Mesodermal cell (in vitro differentiated cells): ENCODE results near the gene PCLO.

Experiments used
- H3K27ac ChIP-seq: 2 replicates; pipeline ENCODE4 v1.7.0; 2013; ENCODE audit warnings: mild to moderate bottlenecking, low read depth, low read length, moderate library complexity; ENCODE audit not compliant: severe bottlenecking
- H3K36me3 ChIP-seq: 2 replicates; pipeline ENCODE4 v1.7.1; 2013; ENCODE audit warnings: mild to moderate bottlenecking, low read length, moderate library complexity; ENCODE audit not compliant: control insufficient read depth, insufficient read depth
- H3K4me1 ChIP-seq: one replicate; pipeline ENCODE4 v1.7.1; 2013; ENCODE audit warnings: mild to moderate bottlenecking, low read length; ENCODE audit not compliant: insufficient read depth, control insufficient read depth, poor library complexity, severe bottlenecking
- H3K4me3 ChIP-seq: 2 replicates; pipeline ENCODE4 v1.7.0; 2013; ENCODE audit warnings: low read length, control low read depth, mild to moderate bottlenecking; ENCODE audit not compliant: insufficient read depth, poor library complexity, severe bottlenecking; ENCODE audit errors: extremely low read depth
- H3K9me3 ChIP-seq: 2 replicates; pipeline ENCODE4 v1.7.1; 2013; ENCODE audit warnings: mild to moderate bottlenecking, low read length, moderate library complexity; ENCODE audit not compliant: control insufficient read depth
- WGBS, 2 experiments: methylation state at CpG; one replicate each; pipeline ENCODE4 v1.1.5; 2013; ENCODE audit warnings: missing lambda C conversion rate in 2 of 2; ENCODE audit not compliant: insufficient coverage in 2 of 2; 5-methylcytosine and 5-hydroxymethylcytosine counted together

The PCLO gene

GRCh38 chr7:83142365-83142764 lies 20.3 kb downstream of the PCLO start:
- H3K36me3 ChIP-seq = no peaks in the 10 kb centered on the region
- 75 to 90% methylated on average over 1 to 2 of the region's 2 CpGs for WGBS, 2 experiments
- no peak overlapping the region for H3K4me3 ChIP-seq
- no peaks in the 10 kb centered on the region for H3K4me1 ChIP-seq
- no peak overlapping the region for H3K27ac ChIP-seq
- no peaks in the 10 kb centered on the region for H3K9me3 ChIP-seq

- WGBS, 2 experiments = 90 to 92% methylated on average over 2 of the region's 3 CpGs
- Histone ChIP-seq H3K9me3 (no peaks in the 10 kb centered on the region), H3K27ac (no peak overlapping the region), H3K4me3 (no peak overlapping the region), H3K4me1 (no peaks in the 10 kb centered on the region), H3K36me3 (no peaks in the 10 kb centered on the region)
Observed at GRCh38 chr7:83141927-83142326, 20.8 kb downstream of the PCLO start.

- Histone ChIP-seq H3K4me3 (no peak overlapping the region), H3K36me3 (peaks cover 7% of the 10 kb centered on the region), H3K4me1 (peaks cover 3% of the 10 kb centered on the region), H3K27ac (no peak overlapping the region), H3K9me3 (no peaks in the 10 kb centered on the region)
- WGBS, 2 experiments = 100% methylated on average over 2 of the region's 5 CpGs; no CpG with 5 or more reads in 1 of the 2 experiments
Observed at GRCh38 chr7:83130623-83131545, 31.8 kb downstream of the PCLO start.

GRCh38 chr7:83130191-83130590 lies 32.5 kb downstream of the PCLO start:
- no peak overlapping the region for H3K27ac ChIP-seq
- 91 to 97% methylated on average over 2 to 4 of the region's 5 CpGs for WGBS, 2 experiments
- H3K36me3 ChIP-seq = peaks cover 7% of the 10 kb centered on the region
- no peak overlapping the region for H3K4me3 ChIP-seq
- peaks cover 3% of the 10 kb centered on the region for H3K4me1 ChIP-seq
- H3K9me3 ChIP-seq = no peaks in the 10 kb centered on the region

GRCh38 chr7:83119494-83119893 lies 43.2 kb downstream of the PCLO start:
- H3K4me3 ChIP-seq = no peak overlapping the region
- peak overlapping the region; percentile 69 for H3K27ac ChIP-seq
- no CpG with 5 or more reads among the region's 2 CpGs for WGBS, 2 experiments
- H3K36me3 ChIP-seq = no peaks in the 10 kb centered on the region
- H3K4me1 ChIP-seq = no peaks in the 10 kb centered on the region
- peaks cover 17% of the 10 kb centered on the region for H3K9me3 ChIP-seq

GRCh38 chr7:83119026-83119382 lies 43.7 kb downstream of the PCLO start:
- no peaks in the 10 kb centered on the region for H3K4me1 ChIP-seq
- H3K36me3 ChIP-seq = no peaks in the 10 kb centered on the region
- 0 to 17% methylated on average over 1 of the region's 1 CpG for WGBS, 2 experiments

GRCh38 chr7:83118347-83119025 lies 44.2 kb downstream of the PCLO start:
- Histone ChIP-seq H3K36me3 (no peaks in the 10 kb centered on the region), H3K4me1 (no peaks in the 10 kb centered on the region), H3K9me3 (peaks cover 13% of the 10 kb centered on the region), H3K27ac (no peak overlapping the region), H3K4me3 (no peak overlapping the region)
- WGBS, 2 experiments = no CpG with 5 or more reads among the region's 3 CpGs

More at GRCh38 chr7:83119026-83119382, 43.7 kb downstream of the PCLO start:
- Histone ChIP-seq H3K4me3 (no peak overlapping the region), H3K27ac (peak overlapping the region; percentile 69), H3K9me3 (peaks cover 13% of the 10 kb centered on the region)

- Histone ChIP-seq H3K36me3 (no peaks in the 10 kb centered on the region), H3K4me1 (no peaks in the 10 kb centered on the region), H3K4me3 (no peak overlapping the region), H3K9me3 (peaks cover 7% of the 10 kb centered on the region), H3K27ac (no peak overlapping the region)
- WGBS, 2 experiments = no CpG with 5 or more reads among the region's 2 CpGs
Observed at GRCh38 chr7:83117466-83117865, 45.2 kb downstream of the PCLO start.

- H3K36me3 ChIP-seq = no peaks in the 10 kb centered on the region
- WGBS, 2 experiments = 43 to 50% methylated on average over 1 of the region's 2 CpGs
- H3K4me3 ChIP-seq = no peak overlapping the region
- H3K27ac ChIP-seq = no peak overlapping the region
- no peaks in the 10 kb centered on the region for H3K9me3 ChIP-seq
- no peaks in the 10 kb centered on the region for H3K4me1 ChIP-seq
Observed at GRCh38 chr7:83111391-83111790, 51.3 kb downstream of the PCLO start.

- Histone ChIP-seq H3K36me3 (no peaks in the 10 kb centered on the region), H3K9me3 (no peaks in the 10 kb centered on the region), H3K4me3 (no peak overlapping the region), H3K27ac (no peak overlapping the region), H3K4me1 (no peaks in the 10 kb centered on the region)
- 95% methylated on average over 2 of the region's 2 CpGs; no CpG with 5 or more reads in 1 of the 2 experiments for WGBS, 2 experiments
Observed at GRCh38 chr7:83109352-83109751, 53.3 kb downstream of the PCLO start.

- Histone ChIP-seq H3K36me3 (no peaks in the 10 kb centered on the region), H3K9me3 (no peaks in the 10 kb centered on the region), H3K4me3 (no peak overlapping the region), H3K4me1 (no peaks in the 10 kb centered on the region), H3K27ac (no peak overlapping the region)
- WGBS, 2 experiments = 78% methylated on average over 1 of the region's 2 CpGs; no CpG with 5 or more reads in 1 of the 2 experiments
Observed at GRCh38 chr7:83105948-83106347, 56.7 kb downstream of the PCLO start.
